Measurements from ENCODE around the gene LSAMP.
A peak's percentile ranks its signal among the peaks of the same experiment; 100 is the strongest.
"Not testable (repeated sequence)": the region's sequence is repeated elsewhere in the genome, so short reads cannot be mapped to it uniquely, and the experiment has no call there.

The LSAMP gene

DNA sequence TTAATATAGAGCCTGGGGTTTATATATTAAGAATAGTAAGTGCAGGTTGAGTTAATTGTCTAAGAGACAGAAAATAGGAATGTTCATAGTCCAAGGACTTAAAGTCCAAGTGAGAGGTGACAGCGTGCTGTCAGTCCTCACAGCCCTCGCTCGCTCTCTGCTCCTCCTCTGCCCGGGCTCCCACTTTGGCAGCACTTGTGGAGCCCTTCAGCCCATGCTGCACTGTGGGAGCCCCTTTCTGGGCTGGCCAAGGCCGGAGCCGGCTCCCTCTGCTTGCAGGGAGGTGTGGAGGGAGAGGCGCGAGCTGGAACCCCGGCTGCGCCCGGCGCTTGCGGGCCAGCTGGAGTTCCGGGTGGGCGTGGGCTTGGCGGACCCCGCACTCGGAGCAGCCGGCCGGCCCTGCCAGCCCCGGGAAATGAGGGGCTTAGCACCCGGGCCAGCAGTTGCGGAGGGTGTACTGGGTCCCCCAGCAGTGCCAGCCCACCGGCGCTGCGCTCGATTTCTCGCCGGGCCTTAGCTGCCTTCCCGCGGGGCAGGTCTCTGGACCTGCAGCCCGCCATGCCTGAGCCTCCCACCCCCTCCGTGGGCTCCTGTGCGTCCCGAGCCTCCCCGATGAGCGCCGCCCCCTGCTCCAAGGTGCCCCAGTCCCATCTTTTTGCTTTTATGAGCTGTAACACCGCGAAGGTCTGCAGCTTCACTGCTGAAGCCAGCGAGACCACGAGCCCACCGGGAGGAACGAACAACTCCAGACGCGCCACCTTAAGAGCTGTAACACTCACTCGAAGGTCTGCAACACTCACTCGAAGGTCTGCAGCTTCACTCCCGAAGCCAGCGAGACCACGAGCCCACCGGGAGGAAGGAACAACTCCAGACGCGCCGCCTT lies 653.8 kb downstream of the LSAMP start:
- not testable (repeated sequence) for DNase-seq (ENCODE audit: low spot score)

DNA sequence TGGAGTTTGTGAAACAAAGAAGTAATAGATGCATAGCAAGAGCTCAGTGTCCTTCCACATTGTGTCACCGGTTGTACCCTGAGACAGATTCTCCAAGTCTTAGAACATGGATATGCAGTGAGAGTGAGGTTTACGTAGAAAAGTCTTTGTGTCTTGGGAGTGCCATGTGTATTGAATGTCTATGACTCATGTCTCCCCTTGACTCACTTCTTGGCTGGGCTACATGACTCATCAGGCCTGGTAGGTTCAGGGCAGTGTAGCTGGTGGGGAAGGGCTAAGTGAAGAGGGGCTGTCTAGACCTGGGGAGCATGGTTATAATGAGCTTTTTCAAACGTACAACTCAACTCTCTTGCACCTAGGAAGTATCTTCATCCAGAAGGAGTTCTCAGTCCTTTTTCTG lies 654.5 kb downstream of the LSAMP start:
- no peak for DNase-seq (ENCODE audit: low spot score)

DNA sequence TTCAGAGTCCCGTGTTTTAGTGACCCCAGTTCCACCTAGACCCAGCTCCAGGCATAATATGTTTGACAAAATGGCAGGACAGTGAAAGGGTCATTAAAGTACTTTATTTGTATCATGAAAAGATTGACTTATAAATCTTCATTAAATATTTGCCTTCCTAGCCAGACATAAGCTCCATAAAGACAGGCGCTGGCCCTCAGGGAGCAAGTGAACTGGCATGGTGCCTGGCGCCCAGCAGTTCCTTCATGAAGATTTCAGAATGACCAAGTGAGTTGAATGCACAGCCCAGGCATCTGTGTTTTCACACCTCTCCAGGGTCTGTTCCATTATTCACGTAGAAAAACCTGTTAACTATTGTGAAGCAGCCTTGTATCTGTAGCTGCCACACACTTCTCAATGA lies 655.8 kb downstream of the LSAMP start:
- DNase-seq (ENCODE audit: low spot score) = no peak

DNA sequence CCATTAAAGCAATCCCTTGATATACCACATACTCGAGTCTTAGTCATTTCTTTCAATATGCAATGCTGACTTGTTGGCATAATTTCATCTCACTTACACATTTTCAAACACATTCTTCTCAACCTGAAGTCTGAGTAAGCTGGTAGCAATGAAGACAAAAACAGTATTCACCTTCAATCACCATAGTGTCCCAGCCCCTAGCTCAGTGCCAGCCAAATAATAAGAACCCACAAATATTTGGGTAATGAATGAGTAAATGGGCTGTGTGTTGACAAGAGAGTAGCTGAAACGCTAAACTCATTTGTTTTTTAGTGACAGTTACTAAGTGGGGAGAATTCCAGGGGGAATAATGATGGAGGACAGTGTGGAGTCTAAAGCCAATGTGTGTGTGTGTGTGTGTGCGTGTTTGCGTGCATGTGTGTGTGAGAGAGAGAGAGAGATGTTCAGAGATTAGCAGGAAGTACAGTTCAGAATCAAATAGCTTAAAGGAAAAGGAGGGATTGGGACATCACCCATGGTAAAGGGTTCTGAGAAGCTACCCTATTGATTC lies 656.3 kb downstream of the LSAMP start:
- no peak for DNase-seq (ENCODE audit: low spot score)

DNA sequence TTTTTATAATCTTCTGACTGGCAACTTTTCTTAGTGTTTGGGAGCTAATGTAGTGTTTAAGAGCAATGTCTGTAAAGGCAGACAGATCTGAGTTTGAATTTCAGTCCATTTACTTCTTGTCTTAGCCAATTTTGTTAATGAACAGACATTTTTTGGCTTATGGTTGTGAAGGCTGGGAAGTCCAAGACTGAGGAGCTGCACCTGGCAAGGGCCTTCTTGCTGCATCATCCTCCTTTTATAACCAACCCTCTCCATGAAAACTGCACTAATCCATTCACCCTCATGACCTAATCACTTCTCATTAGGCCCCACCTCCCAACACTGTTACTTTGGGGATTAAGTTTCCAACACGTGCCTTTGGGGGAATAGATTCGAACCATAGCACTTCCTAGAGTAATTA lies 657.5 kb downstream of the LSAMP start:
- DNase-seq (ENCODE audit: low spot score) = no peak

GRCh38 chr3:115785782-115786181 lies 659.5 kb downstream of the LSAMP start:
- DNase-seq (ENCODE audit: low spot score) = no peak

- no peak for DNase-seq (ENCODE audit: low spot score)
These were observed 660.3 kb downstream of the LSAMP start for GRCh38 chr3:115784739-115785536.

DNA sequence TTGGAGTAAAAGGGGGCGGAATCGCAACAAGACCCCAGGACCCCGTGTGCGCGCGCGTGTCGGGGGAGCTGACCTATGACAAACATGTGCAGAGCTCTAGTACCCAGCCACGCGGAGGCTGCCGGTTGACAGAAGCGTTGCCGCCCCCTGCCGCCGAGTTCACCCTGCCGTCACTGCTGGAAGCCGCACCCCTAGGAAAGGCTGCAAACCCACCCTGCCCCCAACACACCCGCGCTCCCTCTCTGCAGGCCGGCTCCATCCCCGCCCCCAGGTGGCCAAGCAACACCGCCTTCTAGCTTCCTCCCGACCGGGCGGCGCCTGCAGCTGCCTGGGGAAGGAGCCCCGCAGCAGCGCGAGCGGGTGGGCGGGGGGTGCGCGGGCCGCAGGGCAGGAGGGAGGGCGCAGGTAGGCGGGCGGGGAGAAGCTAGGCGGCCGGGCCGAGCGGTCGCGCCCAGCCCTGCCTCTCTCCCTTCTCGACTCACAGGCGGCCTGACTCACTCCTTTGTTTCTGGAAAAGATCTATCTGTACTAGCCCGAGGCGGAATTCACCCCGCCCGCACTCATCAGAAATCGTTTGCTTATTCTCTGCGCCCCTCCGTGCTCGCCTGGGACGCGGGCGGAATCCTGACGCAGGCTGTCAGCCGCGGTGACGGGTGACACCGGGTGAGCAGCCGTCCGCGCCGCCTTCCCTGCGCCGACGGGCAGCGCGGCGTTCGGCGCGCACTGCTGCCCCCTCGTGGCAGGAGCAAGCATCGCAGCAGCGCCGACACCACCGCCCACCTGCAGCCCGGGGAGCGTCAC lies 661.1 kb downstream of the LSAMP start:
- DNase-seq (ENCODE audit: low spot score) = peak; percentile 89

DNA sequence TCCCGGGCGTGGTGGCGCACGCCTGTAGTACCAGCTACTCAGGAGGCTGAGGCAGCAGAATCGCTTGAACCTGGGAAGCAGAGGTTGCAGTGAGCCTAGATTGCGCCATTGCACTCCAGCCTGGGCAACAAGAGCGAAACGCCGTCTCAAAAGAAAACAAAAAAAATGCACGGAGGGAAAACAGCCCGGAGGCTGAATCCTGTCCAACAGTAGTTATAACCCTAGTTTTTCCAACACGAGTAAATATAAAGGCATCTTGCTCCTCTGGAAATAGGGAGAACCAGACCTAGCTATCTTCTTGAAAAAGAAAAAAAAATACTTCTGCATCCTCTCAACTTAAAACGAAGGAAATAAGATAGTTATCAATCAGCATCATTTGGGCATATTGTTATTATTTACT lies 661.9 kb downstream of the LSAMP start:
- DNase-seq (ENCODE audit: low spot score) = not testable (repeated sequence)

- no peak for DNase-seq (ENCODE audit: low spot score)
These were observed 666.3 kb downstream of the LSAMP start for GRCh38 chr3:115779011-115779410.

DNA sequence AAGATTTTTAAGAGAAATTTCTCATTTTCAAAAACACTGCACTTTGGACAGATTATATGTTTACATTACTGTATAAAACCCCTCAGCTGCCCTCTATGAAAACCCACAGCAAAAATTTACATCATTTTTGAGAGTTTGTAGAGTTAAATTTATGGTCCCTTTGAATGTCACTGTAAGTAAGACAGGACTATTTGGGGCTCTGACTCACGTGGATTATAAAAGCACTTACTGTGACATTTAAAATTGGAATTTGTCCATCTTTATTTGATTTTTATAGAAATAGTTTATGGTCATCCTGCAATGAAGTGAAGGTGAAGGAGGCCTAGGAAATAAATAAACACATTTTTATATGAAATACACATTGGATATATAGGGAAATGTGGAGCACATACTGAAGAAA lies 672.3 kb downstream of the LSAMP start:
- no peak for DNase-seq (ENCODE audit: low spot score)

GRCh38 chr3:115768661-115769060 lies 676.6 kb downstream of the LSAMP start:
- DNase-seq (ENCODE audit: low spot score) = no peak

DNA sequence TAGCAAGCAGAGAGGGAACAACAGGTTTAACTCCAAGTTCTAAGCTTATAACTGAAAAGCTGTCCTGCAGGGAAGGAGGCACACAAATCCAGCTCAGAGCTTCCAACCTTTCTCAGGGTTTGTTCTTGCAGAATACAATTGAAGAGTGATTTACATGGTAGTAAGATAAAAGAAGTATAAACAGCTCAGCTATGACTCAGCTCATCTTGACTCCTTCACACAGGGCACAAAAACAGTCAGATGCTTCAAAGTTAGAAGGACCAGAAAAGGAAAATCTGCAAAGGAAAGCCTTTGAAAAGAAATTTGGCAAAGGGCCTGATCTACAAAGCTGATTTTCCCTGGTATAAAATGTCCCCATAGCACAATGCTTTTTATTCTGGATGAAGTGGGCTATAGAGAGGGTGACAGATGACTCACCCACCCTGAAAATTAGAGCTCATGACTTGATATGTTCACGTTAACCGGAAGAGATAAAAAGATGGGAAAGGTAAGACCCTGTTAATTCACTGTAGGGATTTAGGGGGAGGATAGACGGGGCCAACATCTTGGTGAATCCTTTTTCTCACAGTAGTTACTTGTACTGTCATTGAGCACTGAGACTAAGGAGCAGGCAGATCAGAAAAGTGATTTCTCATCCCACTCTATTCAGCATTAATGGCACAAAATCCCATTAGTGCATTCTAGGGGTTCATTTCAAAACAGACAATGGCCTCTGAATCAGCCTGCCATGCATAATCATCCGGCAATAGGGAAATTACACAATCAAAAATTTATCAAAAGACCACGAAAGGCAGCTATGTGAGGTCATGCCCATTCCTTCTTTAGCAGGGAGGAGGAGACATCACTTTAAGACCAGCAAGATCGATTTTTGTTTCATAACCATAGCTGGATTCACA lies 678.5 kb downstream of the LSAMP start:
- no peak for DNase-seq (ENCODE audit: low spot score)

GRCh38 chr3:115761927-115762305 lies 683.4 kb downstream of the LSAMP start:
- no peak for DNase-seq (ENCODE audit: low spot score)

- no peak for DNase-seq (ENCODE audit: low spot score)
These were observed 684.6 kb downstream of the LSAMP start for GRCh38 chr3:115760716-115761115.

GRCh38 chr3:115758076-115758763 lies 687.1 kb downstream of the LSAMP start:
- DNase-seq (ENCODE audit: low spot score) = no peak

DNA sequence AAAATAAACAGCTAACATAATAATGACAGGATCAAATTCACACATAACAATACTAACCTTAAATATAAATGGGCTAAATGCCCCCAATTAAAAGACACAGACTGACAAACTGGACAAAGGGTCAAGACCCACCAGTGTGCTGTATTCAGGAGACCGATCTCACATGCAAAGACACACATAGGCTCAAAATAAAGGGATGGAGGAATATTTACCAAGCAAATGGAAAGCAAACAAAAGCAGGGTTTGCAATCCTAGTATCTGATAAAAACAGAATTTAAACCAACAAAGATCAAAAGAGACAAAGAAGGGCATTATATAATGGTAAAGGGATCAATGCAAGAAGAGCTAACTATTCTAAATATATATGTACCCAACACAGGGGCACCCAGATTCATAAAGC lies 692.3 kb downstream of the LSAMP start:
- not testable (repeated sequence) for DNase-seq (ENCODE audit: low spot score)
